Amygdala (tissue), 56 donors: ENCODE measurements around the gene ADAMTS10.
"Not testable (repeated sequence)": the region's sequence is repeated elsewhere in the genome, so short reads cannot be mapped to it uniquely, and the experiment has no call there.

Experiments
- DNase-seq, 56 donors: peaks; one replicate each; lab custom pipeline; 2025; lab: John Stamatoyannopoulos, UW

ADAMTS10 gene

GRCh38 chr19:8569066-8569771, 41.3 kb downstream of the ADAMTS10 start:
- peak in 12 of 56 donors; percentile 4 to 31 (median 10) for DNase-seq

- DNase-seq, result peak in 17 of 56 donors; percentile 3 to 46 (median 13)
Observed at GRCh38 chr19:8567522-8568172, 42.9 kb downstream of the ADAMTS10 start.

- no peak for DNase-seq
Observed at GRCh38 chr19:8566855-8567254, 43.7 kb downstream of the ADAMTS10 start.

- DNase-seq, result not testable (repeated sequence)
Observed at GRCh38 chr19:8564866-8565265, 45.6 kb downstream of the ADAMTS10 start.

GRCh38 chr19:8561075-8561764, 49.3 kb downstream of the ADAMTS10 start:
- DNase-seq, result no peak

GRCh38 chr19:8558325-8558724, 52.2 kb downstream of the ADAMTS10 start:
- DNase-seq, result no peak

GRCh38 chr19:8557642-8558238, 52.8 kb downstream of the ADAMTS10 start:
- no peak for DNase-seq

- not testable (repeated sequence) for DNase-seq
Observed at GRCh38 chr19:8553729-8554128, 56.8 kb downstream of the ADAMTS10 start.

GRCh38 chr19:8552810-8553209, 57.7 kb downstream of the ADAMTS10 start:
- no peak for DNase-seq

- DNase-seq, result no peak
Observed at GRCh38 chr19:8550070-8550469, 60.4 kb downstream of the ADAMTS10 start.

GRCh38 chr19:8545743-8546142, 64.8 kb downstream of the ADAMTS10 start:
- no peak for DNase-seq

GRCh38 chr19:8544168-8544567, 66.3 kb downstream of the ADAMTS10 start:
- DNase-seq, result no peak

GRCh38 chr19:8539621-8540149, 70.8 kb downstream of the ADAMTS10 start:
- no peak for DNase-seq

- DNase-seq, result no peak
Observed at GRCh38 chr19:8537099-8537498, 73.4 kb downstream of the ADAMTS10 start.

GRCh38 chr19:8536282-8536681, 74.2 kb downstream of the ADAMTS10 start:
- no peak for DNase-seq

GRCh38 chr19:8532225-8532624, 78.3 kb downstream of the ADAMTS10 start:
- DNase-seq, result no peak

GRCh38 chr19:8531470-8531869, 79.0 kb downstream of the ADAMTS10 start:
- DNase-seq, result no peak
